WTC11 (cell line): ENCODE data around the gene HPS1. TPM values are rescaled to one million over a fixed set of nuclear protein-coding genes. Genes with fewer than 3 reads are reported as not detected.

Experiments used
- ATAC-seq: fragments of 200-7000 bp; cut with Tn5 transposase; 2 replicates; pipeline ENCODE4 v1.10.0; 2021; ENCODE audit warnings: mild to moderate bottlenecking, moderate library complexity
- CTCF ChIA-PET: fragments of 300-600 bp; sonication (Branson Sonifier 250); formaldehyde crosslinking; loops from one replicate; lab custom pipeline; 2021; ENCODE audit warnings: antibody characterized with exemption; lab: Charles Lee
- POLR2A ChIA-PET: fragments of 350-600 bp; sonication (Branson Sonifier 250); formaldehyde crosslinking; loops from one replicate; lab custom pipeline; 2021; ENCODE audit warnings: antibody characterized with exemption; lab: Charles Lee
- DNase-seq: peaks from one replicate; pipeline ENCODE4 v3.0.0; 2021; ENCODE audit warnings: low spot score
- H3K27ac Mint-ChIP-seq: 2 replicates; pipeline ENCODE4 v1.8.0; 2021; ENCODE audit warnings: mixed read lengths
- H3K27me3 Mint-ChIP-seq: 2 replicates; pipeline ENCODE4 v1.8.0; 2021; ENCODE audit warnings: low read depth, mild to moderate bottlenecking, moderate library complexity, mixed read lengths
- H3K36me3 Mint-ChIP-seq: 2 replicates; pipeline ENCODE4 v1.8.0; 2021; ENCODE audit warnings: mixed read lengths
- H3K4me1 Mint-ChIP-seq: 2 replicates; pipeline ENCODE4 v1.8.0; 2022; ENCODE audit warnings: mixed read lengths
- H3K4me3 Mint-ChIP-seq: 2 replicates; pipeline ENCODE4 v1.8.0; 2021; ENCODE audit warnings: mild to moderate bottlenecking, moderate library complexity, mixed read lengths
- H3K9me3 Mint-ChIP-seq: 2 replicates; pipeline ENCODE4 v1.8.0; 2021; ENCODE audit warnings: mixed read lengths
- CREB1 ChIP-seq: sonication (generic); formaldehyde crosslinking; IDR thresholded peaks from 2 replicates; pipeline ENCODE4 v1.8.0; 2023; ENCODE audit warnings: mild to moderate bottlenecking, missing genetic modification reagents
- CREM ChIP-seq: sonication (generic); formaldehyde crosslinking; IDR thresholded peaks from 2 replicates; pipeline ENCODE4 v1.8.1; 2022; ENCODE audit warnings: mild to moderate bottlenecking, missing genetic modification reagents, moderate library complexity
- CTCF ChIP-seq: fragments of 200-600 bp; IDR thresholded peaks from 2 replicates; pipeline ENCODE4 v1.8.0; 2022; ENCODE audit warnings: antibody characterized with exemption
- EMX1 ChIP-seq: fragments of 250-450 bp; sonication (Bioruptor Pico); IDR thresholded peaks from 2 replicates; pipeline ENCODE4 v1.8.0; 2021; ENCODE audit warnings: mild to moderate bottlenecking
- JAZF1 ChIP-seq: fragments of 250-450 bp; sonication (Bioruptor Pico); IDR thresholded peaks from 2 replicates; pipeline ENCODE4 v1.9.0; 2021; ENCODE audit warnings: moderate library complexity, mild to moderate bottlenecking, inconsistent platforms
- KAT7 ChIP-seq: sonication (generic); formaldehyde crosslinking; IDR thresholded peaks from 2 replicates; pipeline ENCODE4 v1.8.1; 2023; ENCODE audit warnings: missing genetic modification reagents, mild to moderate bottlenecking, borderline replicate concordance
- OVOL2 ChIP-seq: fragments of 250-450 bp; sonication (Bioruptor Pico); IDR thresholded peaks from 2 replicates; pipeline ENCODE4 v1.9.0; 2021; ENCODE audit warnings: mild to moderate bottlenecking, borderline replicate concordance
- SMAD4 ChIP-seq: sonication (generic); formaldehyde crosslinking; IDR thresholded peaks from 2 replicates; pipeline ENCODE4 v1.8.0; 2022; ENCODE audit warnings: mild to moderate bottlenecking, missing genetic modification reagents
- TP53 ChIP-seq: sonication (generic); formaldehyde crosslinking; IDR thresholded peaks from 2 replicates; pipeline ENCODE4 v1.8.1; 2023; ENCODE audit warnings: mild to moderate bottlenecking, missing genetic modification reagents
- ZNF232 ChIP-seq: sonication (generic); formaldehyde crosslinking; IDR thresholded peaks from 2 replicates; pipeline ENCODE4 v1.8.0; 2022; ENCODE audit warnings: mild to moderate bottlenecking, missing genetic modification reagents
- ZNF263 ChIP-seq: sonication (generic); formaldehyde crosslinking; IDR thresholded peaks from 2 replicates; pipeline ENCODE4 v1.8.1; 2022; ENCODE audit warnings: low read depth, mild to moderate bottlenecking, moderate library complexity, missing genetic modification reagents
- ZNF396 ChIP-seq: fragments of 250-450 bp; sonication (Bioruptor Pico); IDR thresholded peaks from 2 replicates; pipeline ENCODE4 v1.8.0; 2021; ENCODE audit warnings: mild to moderate bottlenecking, moderate library complexity, borderline replicate concordance
- ZNF512 ChIP-seq: sonication (generic); formaldehyde crosslinking; IDR thresholded peaks from 2 replicates; pipeline ENCODE4 v1.8.1; 2022; ENCODE audit warnings: missing genetic modification reagents, borderline replicate concordance
- total RNA-seq: library from RNA; stranded (reverse); gene quantifications from 3 replicates; pipeline ENCODE4 v1.2.3, GENCODE V29; 2021
- TF ChIP-seq, protein P1 (sequence below): sonication (generic); formaldehyde crosslinking; IDR thresholded peaks from 2 replicates; pipeline ENCODE4 v1.8.1; 2023; ENCODE audit warnings: mild to moderate bottlenecking, missing genetic modification reagents, borderline replicate concordance
- TF ChIP-seq, protein P2 (sequence below): sonication (generic); formaldehyde crosslinking; IDR thresholded peaks from 2 replicates; pipeline ENCODE4 v1.8.0; 2023; ENCODE audit warnings: missing genetic modification reagents
- TF ChIP-seq, protein P3 (sequence below): sonication (generic); formaldehyde crosslinking; IDR thresholded peaks from 2 replicates; pipeline ENCODE4 v1.8.1; 2023; ENCODE audit warnings: mild to moderate bottlenecking, missing genetic modification reagents
- TF ChIP-seq, protein P4 (sequence below): sonication (generic); formaldehyde crosslinking; IDR thresholded peaks from 2 replicates; pipeline ENCODE4 v1.8.0; 2022; ENCODE audit warnings: mild to moderate bottlenecking, missing genetic modification reagents

HPS1 gene
- total RNA-seq, 1 experiment from 2014 or later: 49.3 TPM

- Mint-ChIP-seq H3K4me1 (peaks cover 3% of the 10 kb centered on the region; the same call in 1 of the 2 replicates), H3K36me3 (peaks cover 12% of the 10 kb centered on the region), H3K27me3 (peaks cover under 1% of the 10 kb centered on the region; the same call in 1 of the 2 replicates), H3K4me3 (no peak overlapping the region), H3K27ac (no peak overlapping the region), H3K9me3 (peaks cover 16% of the 10 kb centered on the region)
- ChIA-PET POLR2A (no interaction called here), CTCF (no interaction called here)
- no peak for DNase-seq
- no peak for ATAC-seq
- TF ChIP-seq CREM: no peak
- TF ChIP-seq, protein P1, sequence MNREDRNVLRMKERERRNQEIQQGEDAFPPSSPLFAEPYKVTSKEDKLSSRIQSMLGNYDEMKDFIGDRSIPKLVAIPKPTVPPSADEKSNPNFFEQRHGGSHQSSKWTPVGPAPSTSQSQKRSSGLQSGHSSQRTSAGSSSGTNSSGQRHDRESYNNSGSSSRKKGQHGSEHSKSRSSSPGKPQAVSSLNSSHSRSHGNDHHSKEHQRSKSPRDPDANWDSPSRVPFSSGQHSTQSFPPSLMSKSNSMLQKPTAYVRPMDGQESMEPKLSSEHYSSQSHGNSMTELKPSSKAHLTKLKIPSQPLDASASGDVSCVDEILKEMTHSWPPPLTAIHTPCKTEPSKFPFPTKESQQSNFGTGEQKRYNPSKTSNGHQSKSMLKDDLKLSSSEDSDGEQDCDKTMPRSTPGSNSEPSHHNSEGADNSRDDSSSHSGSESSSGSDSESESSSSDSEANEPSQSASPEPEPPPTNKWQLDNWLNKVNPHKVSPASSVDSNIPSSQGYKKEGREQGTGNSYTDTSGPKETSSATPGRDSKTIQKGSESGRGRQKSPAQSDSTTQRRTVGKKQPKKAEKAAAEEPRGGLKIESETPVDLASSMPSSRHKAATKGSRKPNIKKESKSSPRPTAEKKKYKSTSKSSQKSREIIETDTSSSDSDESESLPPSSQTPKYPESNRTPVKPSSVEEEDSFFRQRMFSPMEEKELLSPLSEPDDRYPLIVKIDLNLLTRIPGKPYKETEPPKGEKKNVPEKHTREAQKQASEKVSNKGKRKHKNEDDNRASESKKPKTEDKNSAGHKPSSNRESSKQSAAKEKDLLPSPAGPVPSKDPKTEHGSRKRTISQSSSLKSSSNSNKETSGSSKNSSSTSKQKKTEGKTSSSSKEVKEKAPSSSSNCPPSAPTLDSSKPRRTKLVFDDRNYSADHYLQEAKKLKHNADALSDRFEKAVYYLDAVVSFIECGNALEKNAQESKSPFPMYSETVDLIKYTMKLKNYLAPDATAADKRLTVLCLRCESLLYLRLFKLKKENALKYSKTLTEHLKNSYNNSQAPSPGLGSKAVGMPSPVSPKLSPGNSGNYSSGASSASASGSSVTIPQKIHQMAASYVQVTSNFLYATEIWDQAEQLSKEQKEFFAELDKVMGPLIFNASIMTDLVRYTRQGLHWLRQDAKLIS (CRISPR knock-in tag): no peak
- TF ChIP-seq OVOL2: no peak
Measured at GRCh38 chr10:98492763-98493162, 46.0 kb upstream of the HPS1 start.

DNA sequence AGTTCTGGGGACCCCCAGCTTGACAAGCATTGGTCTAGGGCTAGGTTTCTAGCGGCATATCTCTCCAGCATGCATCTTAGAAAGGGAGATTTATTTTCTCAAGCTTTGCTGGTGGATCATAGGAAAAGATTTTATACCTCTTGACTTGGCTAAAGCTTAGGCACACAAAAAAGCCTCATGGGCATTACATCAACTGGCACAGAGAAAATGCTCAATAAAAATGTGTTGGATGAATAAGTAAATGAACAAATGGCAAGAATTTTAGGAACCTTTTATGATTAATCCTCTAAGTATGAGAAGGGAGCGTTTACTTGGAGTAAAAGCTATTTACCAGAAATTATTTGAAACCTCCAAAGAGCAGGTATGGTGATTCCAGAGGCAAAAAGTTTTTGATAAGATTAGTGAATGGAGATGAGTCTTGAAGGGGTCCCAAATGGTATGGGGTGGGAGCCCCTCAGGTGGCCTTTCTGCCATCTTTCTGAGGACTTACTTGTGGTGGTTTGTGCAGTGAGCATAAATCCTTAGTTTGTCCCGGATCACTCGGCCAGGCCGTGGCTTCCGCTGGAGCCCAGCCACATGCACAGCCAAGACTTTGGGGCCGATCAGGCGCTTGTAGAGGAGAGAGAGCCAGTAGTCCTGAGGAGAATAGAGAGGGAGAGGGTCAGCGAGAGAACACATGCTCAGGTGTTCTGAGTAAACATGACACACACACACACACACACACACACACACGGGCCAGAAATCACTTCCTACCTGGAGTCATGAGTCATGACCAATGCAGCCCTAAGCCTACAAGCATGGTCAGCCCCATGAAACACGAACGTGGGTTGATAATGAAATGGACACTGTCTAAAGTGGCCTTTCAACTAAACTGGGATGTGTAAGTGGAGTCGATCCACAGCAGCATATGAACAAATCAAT, 43.1 kb upstream of the HPS1 start:
- peaks cover 3% of the 10 kb centered on the region; the same call in 1 of the 2 replicates for H3K4me1 Mint-ChIP-seq
- no peak overlapping the region for H3K27ac Mint-ChIP-seq
- ATAC-seq (no peak), DNase-seq (no peak)
- TF ChIP-seq ZNF512 (CRISPR knock-in tag) (no peak), CTCF (no peak), SMAD4 (no peak), EMX1 (CRISPR knock-in tag) (no peak), ZNF232 (CRISPR knock-in tag) (no peak), CREB1 (no peak), ZNF396 (CRISPR knock-in tag) (no peak), KAT7 (CRISPR knock-in tag) (no peak), TP53 (CRISPR knock-in tag) (no peak), ZNF263 (CRISPR knock-in tag) (no peak), JAZF1 (no peak)
- TF ChIP-seq, protein P2, sequence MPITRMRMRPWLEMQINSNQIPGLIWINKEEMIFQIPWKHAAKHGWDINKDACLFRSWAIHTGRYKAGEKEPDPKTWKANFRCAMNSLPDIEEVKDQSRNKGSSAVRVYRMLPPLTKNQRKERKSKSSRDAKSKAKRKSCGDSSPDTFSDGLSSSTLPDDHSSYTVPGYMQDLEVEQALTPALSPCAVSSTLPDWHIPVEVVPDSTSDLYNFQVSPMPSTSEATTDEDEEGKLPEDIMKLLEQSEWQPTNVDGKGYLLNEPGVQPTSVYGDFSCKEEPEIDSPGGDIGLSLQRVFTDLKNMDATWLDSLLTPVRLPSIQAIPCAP (CRISPR knock-in tag): no peak
- TF ChIP-seq, protein P3, sequence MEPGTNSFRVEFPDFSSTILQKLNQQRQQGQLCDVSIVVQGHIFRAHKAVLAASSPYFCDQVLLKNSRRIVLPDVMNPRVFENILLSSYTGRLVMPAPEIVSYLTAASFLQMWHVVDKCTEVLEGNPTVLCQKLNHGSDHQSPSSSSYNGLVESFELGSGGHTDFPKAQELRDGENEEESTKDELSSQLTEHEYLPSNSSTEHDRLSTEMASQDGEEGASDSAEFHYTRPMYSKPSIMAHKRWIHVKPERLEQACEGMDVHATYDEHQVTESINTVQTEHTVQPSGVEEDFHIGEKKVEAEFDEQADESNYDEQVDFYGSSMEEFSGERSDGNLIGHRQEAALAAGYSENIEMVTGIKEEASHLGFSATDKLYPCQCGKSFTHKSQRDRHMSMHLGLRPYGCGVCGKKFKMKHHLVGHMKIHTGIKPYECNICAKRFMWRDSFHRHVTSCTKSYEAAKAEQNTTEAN (CRISPR knock-in tag): no peak
- TF ChIP-seq, protein P4, sequence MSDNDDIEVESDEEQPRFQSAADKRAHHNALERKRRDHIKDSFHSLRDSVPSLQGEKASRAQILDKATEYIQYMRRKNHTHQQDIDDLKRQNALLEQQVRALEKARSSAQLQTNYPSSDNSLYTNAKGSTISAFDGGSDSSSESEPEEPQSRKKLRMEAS (CRISPR knock-in tag): no peak
- H3K4me3 Mint-ChIP-seq: no peak overlapping the region
- no peaks in the 10 kb centered on the region for H3K36me3 Mint-ChIP-seq
- peaks cover 3% of the 10 kb centered on the region; the same call in 1 of the 2 replicates for H3K27me3 Mint-ChIP-seq
- POLR2A ChIA-PET: no interaction called here
- CTCF ChIA-PET: no interaction called here
- peaks cover 6% of the 10 kb centered on the region; the same call in 1 of the 2 replicates for H3K9me3 Mint-ChIP-seq
